CD4-positive, alpha-beta T cell treated with Interleukin-1 beta for 1 hour (primary cell): ENCODE results near the gene TOM1L2.
"Not testable (repeated sequence)": the region's sequence is repeated elsewhere in the genome, so short reads cannot be mapped to it uniquely, and the experiment has no call there.

ENCODE experiments used
- DNase-seq, 2 donors: peaks; one replicate each; pipeline ENCODE4 v3.0.0-alpha.2; 2020 to 2022

The TOM1L2 gene

GRCh38 chr17:17942846-17943245, 29.4 kb downstream of the TOM1L2 start:
- no peak for DNase-seq

- no peak for DNase-seq
Observed at GRCh38 chr17:17941015-17941414, 31.2 kb downstream of the TOM1L2 start.

- DNase-seq, result no peak
Observed at GRCh38 chr17:17940441-17940911, 31.7 kb downstream of the TOM1L2 start.

- DNase-seq, result not testable (repeated sequence)
Observed at GRCh38 chr17:17939941-17940340, 32.3 kb downstream of the TOM1L2 start.

- DNase-seq, result no peak
Observed at GRCh38 chr17:17938388-17939107, 33.7 kb downstream of the TOM1L2 start.

- no peak for DNase-seq
Observed at GRCh38 chr17:17937958-17938357, 34.2 kb downstream of the TOM1L2 start.

- no peak for DNase-seq
Observed at GRCh38 chr17:17937201-17937853, 34.9 kb downstream of the TOM1L2 start.

- DNase-seq, result peak in 1 of 2 donors; percentile 43
Observed at GRCh38 chr17:17935321-17936271, 36.6 kb downstream of the TOM1L2 start.

- DNase-seq, result no peak
Observed at GRCh38 chr17:17934806-17935205, 37.4 kb downstream of the TOM1L2 start.

- no peak for DNase-seq
Observed at GRCh38 chr17:17934214-17934613, 38.0 kb downstream of the TOM1L2 start.

- DNase-seq, result no peak
Observed at GRCh38 chr17:17933775-17934174, 38.4 kb downstream of the TOM1L2 start.

GRCh38 chr17:17931159-17931558, 41.0 kb downstream of the TOM1L2 start:
- no peak for DNase-seq

- no peak for DNase-seq
Observed at GRCh38 chr17:17930674-17931073, 41.5 kb downstream of the TOM1L2 start.

GRCh38 chr17:17929655-17930380, 42.4 kb downstream of the TOM1L2 start:
- no peak for DNase-seq

- DNase-seq, result no peak
Observed at GRCh38 chr17:17928398-17929287, 43.6 kb downstream of the TOM1L2 start.

- DNase-seq, result no peak
Observed at GRCh38 chr17:17926840-17927449, 45.3 kb downstream of the TOM1L2 start.

GRCh38 chr17:17926036-17926435, 46.2 kb downstream of the TOM1L2 start:
- no peak for DNase-seq

GRCh38 chr17:17924857-17925250, 47.3 kb downstream of the TOM1L2 start:
- DNase-seq, result no peak

GRCh38 chr17:17924131-17924856, 47.9 kb downstream of the TOM1L2 start:
- DNase-seq, result no peak

GRCh38 chr17:17922070-17922614, 50.1 kb downstream of the TOM1L2 start:
- no peak for DNase-seq
